Islet precursor cell (in vitro differentiated cells): Measurements from ENCODE around the gene TTLL4.
A peak's percentile ranks its signal among the peaks of the same experiment; 100 is the strongest.

Experiments used
- DNase-seq: peaks from one replicate; pipeline ENCODE4 v3.0.0-alpha.2; 2018

TTLL4 gene, protein sequence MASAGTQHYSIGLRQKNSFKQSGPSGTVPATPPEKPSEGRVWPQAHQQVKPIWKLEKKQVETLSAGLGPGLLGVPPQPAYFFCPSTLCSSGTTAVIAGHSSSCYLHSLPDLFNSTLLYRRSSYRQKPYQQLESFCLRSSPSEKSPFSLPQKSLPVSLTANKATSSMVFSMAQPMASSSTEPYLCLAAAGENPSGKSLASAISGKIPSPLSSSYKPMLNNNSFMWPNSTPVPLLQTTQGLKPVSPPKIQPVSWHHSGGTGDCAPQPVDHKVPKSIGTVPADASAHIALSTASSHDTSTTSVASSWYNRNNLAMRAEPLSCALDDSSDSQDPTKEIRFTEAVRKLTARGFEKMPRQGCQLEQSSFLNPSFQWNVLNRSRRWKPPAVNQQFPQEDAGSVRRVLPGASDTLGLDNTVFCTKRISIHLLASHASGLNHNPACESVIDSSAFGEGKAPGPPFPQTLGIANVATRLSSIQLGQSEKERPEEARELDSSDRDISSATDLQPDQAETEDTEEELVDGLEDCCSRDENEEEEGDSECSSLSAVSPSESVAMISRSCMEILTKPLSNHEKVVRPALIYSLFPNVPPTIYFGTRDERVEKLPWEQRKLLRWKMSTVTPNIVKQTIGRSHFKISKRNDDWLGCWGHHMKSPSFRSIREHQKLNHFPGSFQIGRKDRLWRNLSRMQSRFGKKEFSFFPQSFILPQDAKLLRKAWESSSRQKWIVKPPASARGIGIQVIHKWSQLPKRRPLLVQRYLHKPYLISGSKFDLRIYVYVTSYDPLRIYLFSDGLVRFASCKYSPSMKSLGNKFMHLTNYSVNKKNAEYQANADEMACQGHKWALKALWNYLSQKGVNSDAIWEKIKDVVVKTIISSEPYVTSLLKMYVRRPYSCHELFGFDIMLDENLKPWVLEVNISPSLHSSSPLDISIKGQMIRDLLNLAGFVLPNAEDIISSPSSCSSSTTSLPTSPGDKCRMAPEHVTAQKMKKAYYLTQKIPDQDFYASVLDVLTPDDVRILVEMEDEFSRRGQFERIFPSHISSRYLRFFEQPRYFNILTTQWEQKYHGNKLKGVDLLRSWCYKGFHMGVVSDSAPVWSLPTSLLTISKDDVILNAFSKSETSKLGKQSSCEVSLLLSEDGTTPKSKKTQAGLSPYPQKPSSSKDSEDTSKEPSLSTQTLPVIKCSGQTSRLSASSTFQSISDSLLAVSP

DNA sequence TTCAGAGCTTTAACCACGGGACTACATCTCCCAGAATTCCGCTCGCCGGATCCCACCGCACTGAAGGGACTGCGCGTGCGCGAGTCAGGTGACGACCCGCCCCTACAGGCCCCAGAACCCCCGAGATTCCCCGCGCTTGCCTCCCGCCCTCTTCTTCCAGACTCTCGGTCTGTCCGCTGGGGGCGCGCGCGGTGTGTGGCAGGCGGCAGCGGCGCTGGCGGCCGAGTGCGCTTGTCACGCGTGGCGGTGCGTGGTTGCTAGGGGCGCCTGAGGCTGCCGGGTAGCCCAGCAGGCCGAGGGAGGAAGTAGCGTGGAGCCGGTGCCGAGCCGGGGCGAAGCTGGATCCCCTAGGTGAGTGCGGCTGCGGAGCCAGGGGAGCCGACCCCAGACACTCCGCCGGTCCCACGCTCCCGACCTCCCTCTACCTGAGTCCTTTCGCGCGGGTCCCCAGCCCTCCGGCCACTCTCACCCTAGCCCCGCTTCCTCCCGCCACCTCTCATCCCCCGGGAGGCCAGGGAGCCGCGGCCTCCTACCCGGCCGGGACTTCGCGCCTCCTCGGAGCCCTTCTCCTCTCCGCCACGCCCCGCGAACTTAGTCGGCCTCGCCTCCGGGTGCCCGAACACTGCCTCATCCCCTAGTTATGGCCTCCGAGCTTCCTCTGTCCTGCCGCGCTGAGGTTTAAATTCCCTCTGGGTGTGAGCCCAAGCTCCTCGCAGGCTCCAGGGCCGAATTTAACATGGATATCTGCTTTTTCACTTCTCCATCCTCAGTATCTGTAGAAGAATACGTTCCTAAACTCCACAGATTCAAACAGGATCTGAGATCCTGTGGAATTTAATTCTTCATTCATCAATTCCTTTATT lies at the start of gene TTLL4:
TTLL4 (plus strand) TSS at position 149 of the 863 bp plus-strand sequence. CDS start 26,842 bp downstream, outside the sequence.
- peak; percentile 98 for DNase-seq

DNA sequence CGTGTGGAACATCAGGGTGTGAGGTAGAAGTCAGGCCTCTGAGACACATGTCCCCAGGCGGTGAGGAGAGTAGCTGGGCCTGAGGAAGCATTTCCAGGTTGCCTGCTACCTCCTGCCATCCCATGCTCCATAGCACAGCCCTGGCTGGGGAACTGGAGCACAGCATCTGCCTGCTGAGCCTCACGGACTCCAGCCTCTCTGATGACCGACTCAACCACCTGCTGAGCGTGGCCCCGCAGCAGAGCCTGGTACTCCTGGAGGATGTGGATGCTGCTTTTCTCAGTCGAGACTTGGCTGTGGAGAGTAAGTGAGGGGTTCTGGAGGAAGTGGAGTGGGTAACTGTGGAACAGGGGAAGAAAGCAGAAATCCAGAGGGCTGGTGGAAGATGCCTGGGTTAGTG lies 48.3 kb upstream of the TTLL4 start:
- DNase-seq: peak; percentile 48

DNA sequence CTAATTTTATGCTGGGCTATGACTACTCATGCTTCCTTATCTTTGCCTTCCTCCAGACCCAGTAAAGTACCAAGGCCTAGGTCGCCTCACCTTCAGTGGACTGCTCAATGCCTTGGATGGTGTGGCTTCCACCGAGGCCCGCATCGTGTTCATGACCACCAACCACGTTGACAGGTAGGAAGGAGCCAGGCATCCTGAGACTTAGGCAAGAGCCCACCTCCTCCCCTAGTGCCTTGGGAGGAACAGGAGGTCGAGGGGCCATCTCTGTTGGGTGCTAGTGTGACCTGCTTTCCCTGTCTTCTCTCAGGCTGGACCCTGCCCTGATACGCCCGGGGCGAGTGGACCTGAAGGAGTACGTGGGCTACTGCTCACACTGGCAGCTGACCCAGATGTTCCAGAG lies 47.8 kb upstream of the TTLL4 start:
- DNase-seq: no peak

DNA sequence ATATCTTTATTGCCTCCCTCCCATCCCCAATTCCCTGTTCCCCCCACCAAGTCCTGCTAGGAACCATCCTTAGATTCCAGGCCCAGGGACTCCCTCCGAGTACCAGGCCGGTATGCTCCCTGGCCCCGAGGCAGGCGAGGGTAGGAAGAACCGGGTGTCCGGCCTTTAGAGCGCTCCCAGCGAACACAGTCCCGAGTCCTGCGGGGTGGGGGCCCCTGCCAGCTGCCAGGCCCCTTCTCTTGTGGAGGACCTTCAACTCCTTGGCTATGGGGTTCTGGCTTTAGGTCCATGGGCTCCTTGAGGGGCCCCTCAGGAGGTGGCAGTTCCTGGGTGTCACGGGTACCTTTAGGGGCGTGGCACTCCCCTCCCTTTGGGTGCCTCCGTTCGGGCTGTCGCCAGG lies 46.7 kb upstream of the TTLL4 start:
- DNase-seq: no peak

DNA sequence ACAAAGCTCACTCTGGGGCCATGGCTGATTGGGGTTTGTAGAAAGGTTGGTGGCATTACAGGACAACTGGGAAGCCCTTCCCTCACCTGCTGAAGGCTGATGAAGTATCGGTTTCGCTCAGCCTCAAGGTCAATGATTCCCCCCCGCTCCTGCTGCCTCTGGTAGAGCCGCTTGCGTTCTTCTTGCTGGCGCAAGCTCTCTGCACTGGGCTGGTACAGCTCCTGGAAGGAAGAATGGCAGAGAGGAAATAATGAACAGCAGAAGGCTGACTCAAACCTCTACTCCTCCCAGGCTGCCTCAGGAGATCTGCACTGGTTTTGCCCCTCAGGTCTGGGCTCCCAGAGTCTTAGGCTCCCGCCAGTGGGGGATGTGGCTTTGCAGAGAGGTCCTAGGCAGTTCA lies 46.0 kb upstream of the TTLL4 start:
- DNase-seq: no peak

DNA sequence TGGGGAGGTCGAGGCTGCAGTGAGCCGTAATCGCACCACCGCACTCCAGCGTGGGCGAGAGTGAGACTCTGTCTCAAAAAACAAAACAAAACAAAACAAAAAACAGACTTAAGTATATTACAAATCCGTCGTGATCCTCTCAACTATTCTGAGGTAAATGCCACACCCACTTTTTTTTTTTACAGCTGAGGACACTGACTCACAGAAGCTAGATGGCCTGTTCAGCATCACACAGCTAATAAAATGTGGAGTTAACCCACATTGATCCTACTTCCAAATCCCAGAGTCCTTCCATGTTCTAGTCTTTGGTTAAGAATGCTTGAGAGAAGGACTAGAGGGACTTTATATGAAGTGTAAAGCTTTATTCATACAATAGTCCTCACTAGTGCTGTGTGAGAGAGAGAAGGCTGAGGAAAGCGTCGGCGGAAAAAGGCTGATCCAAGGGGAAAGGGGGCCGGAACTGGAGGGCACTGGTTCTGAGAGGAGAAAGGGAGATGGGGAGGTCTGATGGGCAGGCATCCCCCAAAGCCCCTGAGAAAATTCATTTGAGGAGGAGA lies 39.5 kb upstream of the TTLL4 start:
- DNase-seq: no peak

DNA sequence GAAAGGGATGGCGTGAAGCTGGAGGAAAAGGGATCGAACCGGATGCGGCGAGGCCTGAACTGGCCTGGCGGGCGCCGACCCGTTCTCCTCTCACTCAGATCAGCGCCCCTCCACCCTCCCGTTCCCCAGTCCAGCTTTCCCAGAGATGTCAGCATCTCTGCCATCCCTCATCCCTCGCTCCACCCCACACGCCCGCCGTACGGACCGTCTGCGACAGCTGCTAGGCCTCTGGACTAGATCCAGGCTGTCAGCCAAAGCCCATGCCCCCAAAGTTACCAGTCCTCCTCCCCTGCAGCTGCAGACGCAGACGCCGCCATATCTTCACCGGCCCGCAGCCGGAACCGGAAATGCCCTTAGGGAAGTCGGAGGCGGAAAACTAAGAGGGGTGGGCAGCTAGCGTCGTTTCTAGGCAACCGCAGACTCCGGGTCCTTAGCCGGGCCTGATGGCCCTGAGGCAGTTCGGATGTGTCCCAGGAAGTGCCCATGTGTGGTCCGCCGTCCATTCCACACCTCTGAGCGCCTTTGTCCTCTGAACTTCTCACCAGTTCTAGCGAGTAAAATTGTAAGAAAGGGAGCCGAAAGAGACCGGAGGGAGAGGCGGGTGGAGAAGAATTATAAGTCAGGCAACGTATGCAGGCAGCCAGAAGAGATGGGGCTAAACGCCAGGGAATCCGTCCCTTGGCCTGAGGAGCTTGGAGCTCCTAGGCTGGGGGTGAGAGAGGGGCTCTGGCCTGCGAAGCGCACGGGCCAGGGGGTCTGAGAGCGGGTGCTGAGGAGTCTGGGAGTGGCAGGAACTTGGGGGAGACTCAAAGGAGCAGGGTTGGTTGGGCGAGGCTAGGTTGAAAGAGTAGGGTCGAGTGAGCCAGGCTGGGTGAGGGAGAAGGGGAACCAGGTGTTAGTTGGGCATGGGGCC lies 38.7 kb upstream of the TTLL4 start, which contains the start of the genes RNF25 and STK36:
RNF25 (minus strand) TSS at position 349 of the 913 bp plus-strand sequence; CDS start at position 317, 32 bp downstream.
STK36 (plus strand) TSS at position 433 of the 913 bp plus-strand sequence. CDS start 744 bp downstream, outside the sequence.
- peak; percentile 95 for DNase-seq

DNA sequence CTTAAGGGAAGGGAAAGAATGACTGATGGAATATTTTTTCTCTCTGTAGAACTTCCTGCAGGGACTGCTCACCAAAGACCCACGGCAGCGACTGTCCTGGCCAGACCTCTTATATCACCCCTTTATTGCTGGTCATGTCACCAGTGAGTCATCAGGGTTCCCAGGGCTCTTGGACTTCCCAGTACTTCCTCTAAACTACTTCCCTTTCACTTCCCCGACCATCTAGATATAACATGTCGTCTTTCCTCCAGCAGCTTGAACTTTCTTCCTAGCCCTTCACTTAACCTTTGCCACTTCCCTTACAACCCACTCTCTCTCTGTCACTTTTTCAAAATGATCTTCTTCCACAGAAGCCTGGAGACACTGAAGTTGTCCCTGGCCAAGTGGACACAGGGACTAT lies 31.5 kb upstream of the TTLL4 start:
- DNase-seq: no peak

DNA sequence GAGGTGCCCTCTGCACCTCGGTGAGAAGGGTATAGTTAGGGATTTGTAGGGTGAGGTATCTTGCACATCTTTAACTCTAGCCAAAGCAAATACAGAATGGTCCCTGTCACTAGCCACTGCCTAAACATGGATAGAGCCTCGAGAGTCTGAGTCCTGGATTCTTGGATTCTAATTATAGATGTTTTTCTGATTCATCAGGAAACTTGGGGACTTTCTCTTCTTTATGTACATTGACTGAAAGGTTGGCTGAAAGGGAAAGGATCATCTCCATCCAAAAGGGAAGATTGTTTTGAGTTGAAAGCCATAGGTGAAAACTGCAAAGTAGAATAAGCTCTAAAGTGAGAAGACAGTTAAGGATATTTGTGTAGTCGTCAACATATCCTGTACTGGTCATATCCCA lies 30.6 kb upstream of the TTLL4 start:
- DNase-seq: no peak

DNA sequence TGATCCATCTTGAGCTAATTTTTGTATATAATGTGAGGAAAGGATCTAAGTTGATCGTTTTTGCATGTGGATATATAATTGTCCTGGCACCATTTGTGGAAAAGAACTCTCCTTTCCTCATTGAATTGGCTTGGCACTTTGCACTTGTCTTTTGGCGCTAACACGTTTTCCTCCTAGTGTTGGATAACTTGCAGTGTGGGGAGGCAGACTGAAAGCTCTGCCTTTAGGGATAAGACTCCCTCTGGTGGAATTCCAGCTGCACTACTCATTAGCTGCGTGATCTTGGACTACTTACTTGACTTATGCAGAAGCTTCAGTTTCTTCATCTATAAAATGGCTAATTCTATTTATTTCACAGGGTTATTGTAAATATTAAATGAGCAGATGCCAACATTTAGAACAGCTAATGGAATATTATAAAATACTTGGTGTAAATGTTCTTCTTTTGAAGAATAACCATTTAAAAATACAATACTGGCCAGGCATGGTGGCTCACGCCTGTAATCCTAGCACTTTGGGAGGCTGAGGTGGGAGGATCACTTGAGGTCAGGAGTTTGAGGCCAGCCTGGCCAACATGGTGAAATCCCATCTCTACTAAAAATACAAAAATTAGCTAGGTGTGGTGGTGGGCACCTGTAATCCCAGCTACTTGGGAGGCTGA lies 23.1 kb upstream of the TTLL4 start:
- peak; percentile 86 for DNase-seq

DNA sequence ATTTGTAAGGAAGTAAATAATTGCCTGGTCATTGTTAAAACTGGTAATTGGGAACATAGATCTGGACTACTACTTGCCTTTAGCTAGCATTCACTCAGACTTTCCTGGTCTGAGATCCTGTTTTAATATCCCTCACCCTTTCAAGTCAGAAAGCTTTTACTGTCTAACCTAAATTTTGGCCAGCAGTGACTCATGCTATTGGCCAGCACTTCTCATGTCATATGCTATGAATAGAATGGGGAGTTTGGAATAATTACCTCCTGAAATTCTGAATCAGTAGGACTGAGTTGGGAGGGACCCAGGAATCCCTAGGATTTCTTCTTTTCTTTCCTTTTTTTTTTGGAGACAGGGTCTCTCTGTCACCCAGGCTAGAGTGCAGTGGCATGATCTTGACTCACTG lies 19.4 kb upstream of the TTLL4 start:
- DNase-seq: no peak

DNA sequence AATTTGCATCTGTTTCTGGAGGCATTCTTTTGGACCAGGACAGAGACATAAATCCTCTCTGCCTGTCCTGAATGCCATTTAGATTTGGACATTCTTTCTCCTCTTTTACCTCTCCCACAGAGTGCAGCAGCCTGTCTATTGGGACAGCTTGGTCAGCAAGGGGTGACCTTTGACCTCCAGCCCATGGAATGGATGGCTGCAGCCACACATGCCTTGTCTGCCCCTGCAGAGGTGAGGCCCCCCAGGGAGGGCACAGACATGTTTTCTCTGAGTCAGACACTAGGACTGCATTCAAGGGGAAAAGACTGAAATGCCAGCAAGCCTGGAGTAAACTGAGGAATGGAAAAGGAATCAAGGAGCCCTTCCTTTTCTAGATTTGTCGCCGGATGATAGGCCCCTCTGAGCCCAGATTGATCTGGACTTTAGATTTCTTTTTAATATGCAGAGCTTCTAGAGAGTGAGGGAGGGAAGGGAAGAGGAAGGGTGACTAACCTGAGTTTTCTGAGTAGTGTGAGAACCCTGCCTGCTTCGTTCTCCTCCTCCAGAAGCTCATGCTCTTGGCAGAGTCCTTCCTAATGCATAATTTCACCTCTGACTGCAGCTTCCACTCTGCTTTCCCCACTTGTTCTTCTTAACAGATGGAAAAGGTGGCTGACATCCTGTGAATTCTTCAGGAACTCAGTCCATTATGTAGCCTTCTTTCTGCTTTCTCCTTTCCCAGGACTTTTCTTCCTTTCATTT lies 16.1 kb upstream of the TTLL4 start:
- DNase-seq: peak; percentile 86

DNA sequence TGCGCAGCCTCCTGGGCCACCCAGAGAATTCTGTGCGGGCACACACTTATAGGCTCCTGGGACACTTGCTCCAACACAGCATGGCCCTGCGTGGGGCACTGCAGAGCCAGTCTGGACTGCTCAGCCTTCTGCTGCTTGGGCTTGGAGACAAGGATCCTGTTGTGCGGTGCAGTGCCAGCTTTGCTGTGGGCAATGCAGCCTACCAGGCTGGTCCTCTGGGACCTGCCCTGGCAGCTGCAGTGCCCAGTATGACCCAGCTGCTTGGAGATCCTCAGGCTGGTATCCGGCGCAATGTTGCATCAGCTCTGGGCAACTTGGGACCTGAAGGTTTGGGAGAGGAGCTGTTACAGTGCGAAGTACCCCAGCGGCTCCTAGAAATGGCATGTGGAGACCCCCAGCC lies 11.8 kb upstream of the TTLL4 start:
- no peak for DNase-seq

DNA sequence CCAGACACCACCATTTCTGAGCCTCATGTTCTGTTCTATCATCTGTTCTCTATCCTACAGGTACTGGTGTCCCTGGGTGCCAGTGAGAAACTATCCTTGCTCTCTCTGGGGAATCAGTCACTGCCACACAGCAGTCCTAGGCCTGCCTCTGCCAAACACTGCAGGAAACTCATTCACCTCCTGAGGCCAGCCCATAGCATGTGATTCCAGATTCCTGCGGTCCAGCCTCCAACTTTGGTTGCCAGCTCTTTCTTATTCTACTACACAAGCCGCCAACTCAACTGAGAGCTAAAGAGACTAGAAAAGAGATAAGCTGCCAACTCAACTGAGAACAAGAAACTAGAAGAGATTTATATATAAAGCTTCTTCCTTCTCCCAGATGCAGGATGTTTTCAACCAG lies 8.8 kb upstream of the TTLL4 start:
- DNase-seq: no peak

DNA sequence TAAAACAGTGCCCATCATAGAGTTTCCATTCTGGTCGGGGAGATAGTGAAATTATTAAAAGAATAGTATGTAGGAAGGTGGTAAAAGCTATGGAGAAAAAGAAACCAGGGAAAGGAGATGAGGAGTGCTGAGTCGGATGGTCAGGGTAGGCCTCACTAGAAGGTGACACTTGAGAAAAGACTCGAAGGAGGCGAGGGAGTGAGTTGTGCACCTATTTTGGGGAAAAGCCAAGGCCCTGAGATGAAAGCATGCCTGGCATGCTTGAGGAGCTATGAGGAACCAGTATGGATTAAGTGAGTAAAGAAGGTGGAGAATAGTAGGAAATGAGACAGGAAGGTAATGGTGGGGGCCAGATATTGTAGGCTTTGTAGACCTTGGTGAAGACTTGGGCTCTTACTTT lies 7.3 kb upstream of the TTLL4 start:
- no peak for DNase-seq

DNA sequence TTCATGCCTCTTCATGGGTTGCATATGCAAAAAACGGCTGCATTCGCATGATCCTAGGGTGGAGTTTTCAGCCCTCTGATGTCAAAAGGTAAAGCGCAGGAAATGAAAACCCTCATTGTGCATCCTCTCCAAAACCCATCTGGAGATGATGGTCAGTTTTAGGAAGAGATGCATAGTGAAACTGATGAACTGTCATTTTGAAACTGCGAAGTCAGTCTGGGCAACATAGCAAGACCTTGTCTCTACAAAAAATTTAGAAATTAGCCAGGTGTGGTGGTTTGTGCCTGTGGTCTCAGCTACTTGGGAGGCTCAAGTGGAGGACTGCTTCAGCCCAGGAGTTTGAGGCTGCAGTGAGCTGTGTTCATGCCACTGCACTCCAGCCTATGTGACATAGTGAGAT lies 2.5 kb upstream of the TTLL4 start:
- DNase-seq: no peak

DNA sequence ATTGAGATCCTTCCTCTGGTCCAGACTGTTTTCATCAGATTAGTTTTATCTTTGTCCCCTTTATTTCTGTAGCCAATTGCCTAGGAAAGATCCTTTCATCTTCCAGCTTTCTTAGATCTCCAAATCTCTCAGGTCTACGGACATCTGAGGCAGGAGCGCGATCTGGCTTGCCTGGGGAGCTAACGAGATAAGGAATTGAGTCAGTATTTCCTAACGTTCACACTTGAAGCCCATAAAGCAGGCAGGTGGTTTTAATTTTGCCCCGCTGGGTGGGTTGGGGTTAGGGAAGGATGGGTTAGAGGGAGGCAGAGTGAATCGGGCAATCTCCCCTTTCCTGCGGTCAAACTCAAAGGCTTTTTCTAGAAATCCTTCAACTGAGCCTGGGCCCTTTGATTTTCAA lies 727 bp upstream of the TTLL4 start:
- no peak for DNase-seq

DNA sequence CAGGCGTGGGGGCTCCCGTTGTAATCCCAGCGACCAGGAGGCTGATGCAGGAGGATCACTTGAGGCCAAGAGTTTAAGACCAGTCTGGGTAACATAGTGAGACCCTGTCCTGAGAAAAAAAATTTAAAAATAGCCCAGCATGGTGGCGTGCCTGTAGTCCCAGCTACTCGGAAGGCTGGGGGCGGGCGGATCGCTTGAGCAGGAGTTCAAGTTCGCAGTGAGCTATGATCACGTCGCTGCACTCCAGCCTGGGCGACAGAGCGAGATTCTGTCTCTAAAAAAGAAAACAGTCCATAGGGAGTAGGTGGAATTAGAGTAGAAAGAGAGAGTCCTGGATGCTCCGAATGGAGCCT lies 325 bp upstream of the TTLL4 start:
- DNase-seq: no peak

DNA sequence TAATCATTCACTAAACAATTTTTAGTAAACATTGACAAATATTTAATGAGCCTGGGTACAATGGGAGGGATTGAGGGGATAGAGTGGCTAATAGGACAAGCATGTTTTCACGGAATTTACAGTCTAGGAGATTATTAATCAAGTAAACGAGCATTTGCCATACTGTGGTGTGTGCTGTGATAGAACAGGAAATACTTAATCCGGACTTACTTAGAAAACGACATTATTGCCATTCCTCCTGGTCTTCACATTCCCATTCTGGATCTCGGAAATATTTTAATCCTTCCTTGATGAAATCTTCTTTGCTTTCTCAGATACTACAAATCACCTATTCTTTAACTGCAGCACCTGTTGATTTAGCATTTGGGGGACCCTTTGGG lies 905 bp downstream of the TTLL4 start:
- DNase-seq: no peak

DNA sequence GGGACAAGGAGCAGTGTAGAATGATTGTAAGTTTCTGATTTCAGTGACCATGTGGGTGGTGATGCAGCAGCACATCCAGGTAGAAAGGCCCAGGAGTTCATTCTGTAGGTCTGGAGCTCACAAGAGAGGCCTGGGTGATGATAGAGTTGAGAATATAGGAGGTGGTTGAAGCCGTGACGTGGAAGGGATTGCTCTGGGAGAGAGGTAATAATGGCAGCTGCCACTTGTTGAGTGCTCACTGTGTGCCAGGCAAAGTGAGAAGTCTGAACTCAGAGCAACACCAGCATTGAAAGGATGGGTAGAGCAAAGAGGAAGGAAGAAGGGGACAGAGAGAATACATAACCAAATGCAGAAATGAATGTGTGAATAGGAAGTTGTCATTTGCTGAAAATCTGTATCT lies 3.3 kb downstream of the TTLL4 start:
- no peak for DNase-seq
